GM19351 (cell line): Measurements from ENCODE around the gene PECR.

Source experiments
- ATAC-seq: cut with Tn5 transposase; IDR thresholded peaks from one replicate; pipeline ENCODE4 v1.9.1; 2021; ENCODE audit warnings: mild to moderate bottlenecking, moderate library complexity; ENCODE audit not compliant: unreplicated experiment

Gene PECR

GRCh38 chr2:216031960-216032689, 49.5 kb downstream of the PECR start:
- ATAC-seq, result peak; percentile 85

- no peak for ATAC-seq
These were observed 51.4 kb downstream of the PECR start for GRCh38 chr2:216030216-216030615.

GRCh38 chr2:216029416-216030129, 52.0 kb downstream of the PECR start:
- no peak for ATAC-seq

DNA sequence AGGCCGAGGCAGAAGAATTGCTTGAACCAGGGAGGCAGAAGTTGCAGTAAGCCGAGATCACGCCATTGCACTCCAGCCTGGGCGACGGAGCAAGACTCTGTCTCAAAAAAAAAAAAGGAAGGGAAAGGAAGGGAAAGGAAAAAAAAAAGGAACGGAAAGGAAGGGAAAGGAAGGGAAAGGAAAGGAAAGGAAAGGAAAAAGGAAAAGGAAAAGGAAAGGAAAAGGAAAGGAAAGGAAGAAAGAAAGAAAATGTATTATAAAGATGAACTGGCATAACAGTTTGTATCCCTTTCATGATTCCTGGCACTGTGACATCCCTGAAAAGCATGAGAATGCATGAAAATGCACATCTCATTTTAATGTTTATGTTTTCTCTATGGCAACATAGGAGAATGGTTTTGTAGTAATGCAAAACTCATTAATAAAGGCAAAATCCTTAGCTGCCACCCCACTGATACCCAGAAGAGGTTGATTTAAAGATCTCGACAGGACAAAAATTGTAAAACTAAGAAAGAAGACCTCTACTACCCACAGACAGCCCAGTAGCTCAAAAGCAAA, 56.8 kb downstream of the PECR start:
- ATAC-seq, result no peak

- ATAC-seq, result peak; percentile 89
These were observed 58.5 kb downstream of the PECR start for GRCh38 chr2:216023055-216023648.

GRCh38 chr2:216021768-216022565, 59.6 kb downstream of the PECR start:
- no peak for ATAC-seq

DNA sequence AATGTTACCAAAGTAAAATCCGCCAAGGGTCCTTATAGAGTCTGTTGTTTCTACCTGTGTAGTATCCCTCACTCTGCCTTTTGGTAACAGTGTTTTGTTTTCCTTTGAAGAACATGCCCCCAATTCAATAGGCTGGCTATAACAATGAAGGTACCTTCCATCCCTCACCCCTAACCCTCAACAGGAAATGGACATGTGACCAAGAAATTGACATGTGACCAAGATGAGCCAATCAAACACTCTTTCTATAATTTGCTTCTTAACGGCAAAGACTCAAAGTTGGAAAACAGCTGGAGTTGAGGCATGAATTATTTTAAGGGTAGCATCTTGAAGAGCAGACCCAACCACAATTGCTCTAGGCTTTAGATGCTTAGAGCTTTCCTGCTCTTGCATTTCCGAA, 62.9 kb downstream of the PECR start:
- ATAC-seq, result no peak

- ATAC-seq, result no peak
These were observed 64.2 kb downstream of the PECR start for GRCh38 chr2:216017365-216017764.

DNA sequence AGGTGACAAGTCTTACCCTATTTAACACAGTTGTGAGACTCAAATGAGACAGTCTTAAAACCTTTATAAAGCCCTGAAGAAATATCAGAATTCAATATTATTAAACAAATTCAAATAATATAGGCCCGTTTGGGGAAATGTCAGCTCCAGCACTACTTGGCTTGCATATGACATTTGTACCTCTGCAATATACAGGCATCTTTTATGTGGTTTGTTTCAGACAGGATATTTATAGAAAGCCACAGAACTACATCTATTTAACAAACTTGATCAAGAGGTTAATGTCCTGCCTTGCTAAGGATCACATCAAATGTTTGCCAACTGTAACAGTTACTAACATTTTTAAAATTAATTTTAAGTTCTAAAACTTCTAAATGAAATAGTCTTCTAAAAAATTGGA, 65.0 kb downstream of the PECR start:
- no peak for ATAC-seq

DNA sequence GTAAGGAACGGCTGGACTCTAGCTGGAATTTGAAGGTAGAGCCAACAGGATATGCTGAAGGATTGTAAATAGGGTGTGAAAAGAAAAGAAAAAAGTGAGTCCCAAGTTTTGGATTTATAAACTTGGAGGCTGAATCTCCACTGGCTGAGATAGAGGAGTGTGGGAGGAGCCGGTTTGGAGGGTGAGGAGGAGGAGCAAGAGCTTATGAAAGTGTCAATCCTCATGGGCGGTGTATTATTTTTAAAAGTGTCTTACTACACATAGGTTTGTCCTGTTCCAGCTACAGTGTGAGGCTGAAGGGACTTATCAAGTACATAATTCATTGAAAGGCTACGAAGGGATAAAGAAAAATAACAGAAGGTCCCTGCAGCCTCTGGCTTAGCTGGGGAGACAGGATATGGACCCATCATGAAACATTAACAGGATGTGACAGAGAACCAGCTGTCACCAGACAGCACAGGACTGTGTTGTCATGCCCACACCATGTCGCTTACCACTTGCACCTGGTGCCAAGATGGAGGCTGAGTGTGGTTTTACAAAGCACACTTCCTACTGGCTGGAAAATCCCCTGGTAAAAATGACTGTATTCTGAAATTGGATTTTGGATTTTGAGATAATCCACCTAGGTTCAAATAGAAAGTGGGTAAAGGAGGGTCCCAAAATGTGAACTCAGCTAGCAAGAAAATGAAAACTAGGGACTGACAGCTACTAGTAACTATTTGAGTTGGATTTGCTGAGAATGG, 65.7 kb downstream of the PECR start:
- ATAC-seq, result peak; percentile 75

DNA sequence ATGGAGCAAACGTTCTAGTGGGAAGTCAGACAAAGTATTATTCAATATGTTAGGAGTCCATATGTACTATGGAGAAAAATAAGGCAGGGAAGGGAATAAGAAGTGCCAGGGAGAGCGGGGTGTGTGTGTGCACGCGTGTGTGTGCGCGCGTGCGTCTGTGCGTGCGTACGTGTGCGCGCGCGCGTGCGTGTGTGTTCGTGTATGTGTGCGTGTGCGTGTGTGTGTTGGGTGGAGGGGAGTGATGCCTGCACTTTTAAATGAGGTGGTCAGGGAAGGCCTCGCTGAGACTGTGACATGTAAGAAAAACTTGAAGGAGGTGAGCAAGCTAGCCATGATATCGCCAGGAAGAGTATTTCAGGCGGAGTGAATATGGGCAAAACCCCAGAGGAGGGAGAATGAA, 66.6 kb downstream of the PECR start:
- ATAC-seq, result no peak

DNA sequence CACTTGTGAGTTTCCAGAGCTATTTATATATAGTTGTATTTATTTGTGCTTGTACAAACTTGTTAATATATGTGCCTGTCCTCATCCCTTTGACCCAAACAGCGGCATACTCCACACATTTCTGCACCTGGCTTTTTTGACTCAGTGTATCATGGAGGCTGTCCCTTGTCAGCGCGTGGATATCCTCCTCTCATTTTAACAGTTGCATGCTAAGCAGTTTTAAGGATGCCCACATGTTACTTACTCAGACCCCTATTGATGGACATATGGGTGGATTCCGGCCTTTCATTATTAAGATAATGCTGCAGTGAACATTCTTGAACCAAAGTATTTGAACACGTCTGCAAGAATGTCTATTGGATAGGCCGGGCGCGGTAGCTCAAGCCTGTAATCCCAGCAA, 67.6 kb downstream of the PECR start:
- ATAC-seq, result no peak

DNA sequence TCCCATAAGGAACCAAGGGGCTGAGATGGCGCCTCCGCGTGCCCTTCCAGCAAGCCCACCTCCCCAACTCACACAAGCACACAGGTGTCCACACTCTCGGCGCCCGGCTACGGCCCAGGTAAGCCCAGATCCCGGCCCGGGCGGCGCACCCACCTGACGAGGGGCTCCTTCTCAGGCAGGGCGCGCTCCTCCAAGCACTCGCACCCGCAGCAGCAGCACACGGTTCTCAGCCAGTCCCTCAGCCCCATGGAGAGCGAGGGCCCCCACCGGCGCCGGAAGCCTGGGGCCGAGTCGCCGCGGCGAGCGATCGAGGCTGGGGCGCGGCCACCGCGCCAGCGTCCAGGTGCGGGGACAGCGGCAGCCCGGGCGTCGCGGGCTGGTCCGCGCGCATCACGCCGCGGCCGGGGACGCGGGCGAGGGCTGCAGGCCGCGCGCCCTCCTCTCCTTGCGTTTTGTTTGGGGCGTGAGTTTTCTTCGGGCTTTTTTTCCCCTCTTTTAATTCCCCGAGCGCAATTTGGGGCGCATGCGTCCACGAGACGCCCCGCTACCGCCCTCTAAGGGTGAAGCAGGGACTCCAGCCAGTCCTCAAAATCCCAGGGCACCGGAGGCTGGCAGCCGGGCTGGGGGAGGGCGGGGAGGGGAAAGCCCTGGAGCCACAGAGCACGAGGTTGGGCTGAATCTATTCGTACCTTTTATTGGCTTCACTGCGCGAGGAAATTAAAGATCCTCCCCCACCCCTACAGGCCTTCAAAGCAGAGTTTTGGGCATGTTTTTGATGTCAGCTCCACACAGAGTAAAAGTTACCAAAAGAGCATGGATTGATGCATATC, 68.3 kb downstream of the PECR start, which contains the start of gene MREG:
MREG (minus strand) TSS at position 472 of the 830 bp plus-strand sequence; CDS start at position 248, 224 bp downstream.
- peak; percentile 42 for ATAC-seq

GRCh38 chr2:216012830-216013079, 68.9 kb downstream of the PECR start:
- ATAC-seq, result no peak

DNA sequence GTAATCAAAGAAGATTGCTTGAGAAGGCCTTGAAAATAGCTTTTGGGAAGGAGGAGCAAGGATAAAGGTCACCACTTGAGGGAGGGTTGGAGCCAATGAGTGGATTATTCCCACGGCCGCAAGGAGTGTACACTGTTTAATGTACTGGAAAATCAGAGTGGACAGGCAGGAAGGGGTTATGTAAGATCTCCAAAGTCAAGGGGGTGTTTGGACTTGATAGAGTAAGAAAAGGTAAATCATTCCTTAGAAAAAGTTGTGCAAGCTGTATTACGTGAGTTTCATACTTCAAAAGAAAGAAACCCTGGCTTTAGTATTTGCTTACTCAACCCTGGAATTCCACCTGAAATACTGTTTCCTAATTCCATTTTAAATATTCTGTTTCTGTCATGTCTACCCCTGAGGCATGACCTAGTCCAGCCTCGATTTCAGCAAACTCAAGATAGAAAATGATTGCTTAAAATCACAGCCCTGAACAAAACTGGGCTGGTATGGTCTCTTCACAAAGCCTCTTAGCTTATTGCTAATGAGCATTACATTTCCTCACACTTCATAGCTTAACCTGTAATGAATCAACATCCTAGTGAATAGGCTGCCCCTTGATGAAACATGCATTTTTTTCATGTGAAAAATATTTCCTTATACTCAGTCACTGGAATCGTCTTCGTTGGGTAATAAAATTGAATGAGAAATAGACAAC, 69.3 kb downstream of the PECR start:
- ATAC-seq, result no peak

- peak; percentile 17 for ATAC-seq
These were observed 72.4 kb downstream of the PECR start for GRCh38 chr2:216009215-216009614.

- ATAC-seq, result no peak
These were observed 73.2 kb downstream of the PECR start for GRCh38 chr2:216008387-216008786.

DNA sequence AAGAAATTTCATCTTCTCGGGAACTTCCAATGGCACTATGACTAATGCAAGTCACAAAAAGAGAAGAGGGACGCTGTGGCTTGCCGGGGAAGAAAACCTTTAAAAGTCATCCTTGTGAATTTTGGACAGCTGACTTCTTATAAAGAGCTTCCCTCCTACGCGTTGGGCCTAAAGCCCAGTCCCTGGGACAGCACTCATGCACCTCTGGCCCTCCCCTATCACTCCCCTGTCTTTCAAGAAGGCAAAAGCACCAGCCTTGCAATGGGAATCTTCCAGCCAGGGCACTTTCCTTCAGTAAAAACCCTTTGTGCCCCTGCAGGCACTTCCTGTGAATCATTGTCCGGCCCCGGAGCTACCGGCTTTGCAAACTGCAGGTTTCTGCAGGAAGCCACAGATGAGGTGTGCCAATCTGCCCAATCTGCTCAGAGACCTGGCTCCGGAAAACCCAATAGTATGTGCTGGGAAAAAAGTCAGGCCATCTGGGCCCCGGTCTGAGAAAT, 75.4 kb downstream of the PECR start:
- peak; percentile 23 for ATAC-seq
